ENCODE results near the gene XPNPEP2.

Gene XPNPEP2

GRCh38 chrX:129780441-129781105 lies 41.8 kb downstream of the XPNPEP2 start:
- no peak for DNase-seq (ENCODE audit: low spot score)

- DNase-seq (ENCODE audit: low spot score) = no peak
Measured at GRCh38 chrX:129781134-129781672, 42.4 kb downstream of the XPNPEP2 start.

- no peak for DNase-seq (ENCODE audit: low spot score)
Measured at GRCh38 chrX:129781680-129782495, 43.1 kb downstream of the XPNPEP2 start.

- no peak for DNase-seq (ENCODE audit: low spot score)
Measured at GRCh38 chrX:129782706-129783105, 43.9 kb downstream of the XPNPEP2 start.

- DNase-seq (ENCODE audit: low spot score) = no peak
Measured at GRCh38 chrX:129783291-129783713, 44.5 kb downstream of the XPNPEP2 start.

- no peak for DNase-seq (ENCODE audit: low spot score)
Measured at GRCh38 chrX:129784371-129784770, 45.6 kb downstream of the XPNPEP2 start.

GRCh38 chrX:129785160-129785947 lies 46.6 kb downstream of the XPNPEP2 start:
- no peak for DNase-seq (ENCODE audit: low spot score)

GRCh38 chrX:129786210-129786651 lies 47.5 kb downstream of the XPNPEP2 start:
- no peak for DNase-seq (ENCODE audit: low spot score)

- DNase-seq (ENCODE audit: low spot score) = no peak
Measured at GRCh38 chrX:129787336-129788055, 48.7 kb downstream of the XPNPEP2 start.

- DNase-seq (ENCODE audit: low spot score) = no peak
Measured at GRCh38 chrX:129788527-129788926, 49.7 kb downstream of the XPNPEP2 start.

GRCh38 chrX:129790146-129790545 lies 51.4 kb downstream of the XPNPEP2 start:
- no peak for DNase-seq (ENCODE audit: low spot score)

- no peak for DNase-seq (ENCODE audit: low spot score)
Measured at GRCh38 chrX:129790808-129791207, 52.0 kb downstream of the XPNPEP2 start.

- no peak for DNase-seq (ENCODE audit: low spot score)
Measured at GRCh38 chrX:129791336-129791735, 52.6 kb downstream of the XPNPEP2 start.

GRCh38 chrX:129791961-129792570 lies 53.3 kb downstream of the XPNPEP2 start:
- DNase-seq (ENCODE audit: low spot score) = no peak

GRCh38 chrX:129792586-129793291 lies 54.0 kb downstream of the XPNPEP2 start:
- DNase-seq (ENCODE audit: low spot score) = no peak

GRCh38 chrX:129793604-129794191 lies 54.9 kb downstream of the XPNPEP2 start:
- DNase-seq (ENCODE audit: low spot score) = no peak

- DNase-seq (ENCODE audit: low spot score) = no peak
Measured at GRCh38 chrX:129795584-129795983, 56.8 kb downstream of the XPNPEP2 start.

- DNase-seq (ENCODE audit: low spot score) = no peak
Measured at GRCh38 chrX:129797251-129797906, 58.6 kb downstream of the XPNPEP2 start.

GRCh38 chrX:129798456-129798855 lies 59.7 kb downstream of the XPNPEP2 start:
- DNase-seq (ENCODE audit: low spot score) = no peak

- DNase-seq (ENCODE audit: low spot score) = no peak
Measured at GRCh38 chrX:129798888-129799287, 60.1 kb downstream of the XPNPEP2 start.

All from hepatic stellate cell (primary cell).